ENCODE data around the gene DUSP3.

- TF ChIP-seq POLR2A (IDR thresholded peaks at IDR 0.05; ENCODE audit: low read length) = no peak
- no peak for TF ChIP-seq GATA1 (IDR thresholded peaks at IDR 0.05; ENCODE audit: low read depth, low read length)
Observed at GRCh38 chr17:43810823-43811222, 32.0 kb upstream of the DUSP3 start.

All from erythroblast (primary cell).